PFSK-1 (cell line): ENCODE results near the gene GALNT18.

Experiments used
- POLR2AphosphoS5 ChIP-seq: IDR thresholded peaks from 2 replicates; pipeline ENCODE4 v1.6.1; 2012; ENCODE audit warnings: low read depth, mild to moderate bottlenecking, control low read depth, low read length, moderate library complexity
- SIN3A ChIP-seq: IDR thresholded peaks from 2 replicates; pipeline ENCODE4 v1.6.1; 2012; ENCODE audit warnings: mild to moderate bottlenecking, low read length, moderate library complexity, borderline replicate concordance; ENCODE audit not compliant: insufficient read depth
- TAF1 ChIP-seq: IDR thresholded peaks from 2 replicates; pipeline ENCODE4 v1.6.1; 2012; ENCODE audit warnings: low read length, control low read depth, borderline replicate concordance; ENCODE audit not compliant: insufficient read depth
- TF ChIP-seq, protein P1 (sequence below), 2 experiments: IDR thresholded peaks; 2 replicates each; pipeline versions ENCODE4 v1.6.1 to v1.8.0; 2011 to 2012; ENCODE audit warnings: low read depth in 2 of 2, low read length in 2 of 2, control low read depth in 1 of 2, inconsistent platforms in 1 of 2, mild to moderate bottlenecking in 1 of 2, moderate library complexity in 1 of 2; ENCODE audit not compliant: insufficient read depth in 1 of 2

DNA sequence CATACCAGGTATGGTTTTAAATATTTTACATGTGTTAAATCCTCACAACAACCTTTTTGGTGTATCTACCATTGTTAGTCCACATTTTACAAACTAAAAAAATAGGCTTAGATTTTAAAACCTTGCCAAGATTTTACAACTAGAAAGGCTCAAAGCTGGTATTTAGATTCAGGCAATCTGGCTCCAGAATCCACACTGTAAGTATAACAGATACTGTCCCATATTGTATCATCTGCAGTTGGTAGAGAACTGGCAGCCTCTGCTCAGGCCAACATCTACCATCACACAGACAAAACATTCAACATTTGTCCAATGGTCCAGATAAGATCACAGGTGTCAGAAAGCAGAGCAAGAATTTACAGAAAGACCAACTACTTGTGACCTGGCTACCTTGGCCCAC, 299.7 kb downstream of the GALNT18 start:
- TF ChIP-seq POLR2AphosphoS5 (no peak), TAF1 (no peak), SIN3A (no peak)
- TF ChIP-seq, protein P1, sequence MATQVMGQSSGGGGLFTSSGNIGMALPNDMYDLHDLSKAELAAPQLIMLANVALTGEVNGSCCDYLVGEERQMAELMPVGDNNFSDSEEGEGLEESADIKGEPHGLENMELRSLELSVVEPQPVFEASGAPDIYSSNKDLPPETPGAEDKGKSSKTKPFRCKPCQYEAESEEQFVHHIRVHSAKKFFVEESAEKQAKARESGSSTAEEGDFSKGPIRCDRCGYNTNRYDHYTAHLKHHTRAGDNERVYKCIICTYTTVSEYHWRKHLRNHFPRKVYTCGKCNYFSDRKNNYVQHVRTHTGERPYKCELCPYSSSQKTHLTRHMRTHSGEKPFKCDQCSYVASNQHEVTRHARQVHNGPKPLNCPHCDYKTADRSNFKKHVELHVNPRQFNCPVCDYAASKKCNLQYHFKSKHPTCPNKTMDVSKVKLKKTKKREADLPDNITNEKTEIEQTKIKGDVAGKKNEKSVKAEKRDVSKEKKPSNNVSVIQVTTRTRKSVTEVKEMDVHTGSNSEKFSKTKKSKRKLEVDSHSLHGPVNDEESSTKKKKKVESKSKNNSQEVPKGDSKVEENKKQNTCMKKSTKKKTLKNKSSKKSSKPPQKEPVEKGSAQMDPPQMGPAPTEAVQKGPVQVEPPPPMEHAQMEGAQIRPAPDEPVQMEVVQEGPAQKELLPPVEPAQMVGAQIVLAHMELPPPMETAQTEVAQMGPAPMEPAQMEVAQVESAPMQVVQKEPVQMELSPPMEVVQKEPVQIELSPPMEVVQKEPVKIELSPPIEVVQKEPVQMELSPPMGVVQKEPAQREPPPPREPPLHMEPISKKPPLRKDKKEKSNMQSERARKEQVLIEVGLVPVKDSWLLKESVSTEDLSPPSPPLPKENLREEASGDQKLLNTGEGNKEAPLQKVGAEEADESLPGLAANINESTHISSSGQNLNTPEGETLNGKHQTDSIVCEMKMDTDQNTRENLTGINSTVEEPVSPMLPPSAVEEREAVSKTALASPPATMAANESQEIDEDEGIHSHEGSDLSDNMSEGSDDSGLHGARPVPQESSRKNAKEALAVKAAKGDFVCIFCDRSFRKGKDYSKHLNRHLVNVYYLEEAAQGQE (IDR thresholded peaks at IDR 0.05; ENCODE audit: insufficient read depth in 1 of 2, low read depth in 2 of 2, low read length in 2 of 2) = no peak
